H1 (cell line): ENCODE measurements around the gene C17orf113.

ENCODE experiments used
- CHD1 ChIP-seq: IDR thresholded peaks from 2 replicates; pipeline ENCODE4 v1.6.1; 2012; ENCODE audit warnings: low read depth, low read length, improper control_type of control experiment
- EZH2 ChIP-seq: fragments of 200-600 bp; sonication (generic); IDR thresholded peaks from 2 replicates; pipeline ENCODE4 v1.7.1; 2012; ENCODE audit warnings: low read depth, mild to moderate bottlenecking, moderate library complexity, low read length, inconsistent platforms; ENCODE audit not compliant: severe bottlenecking
- GABPA ChIP-seq: IDR thresholded peaks from 2 replicates; pipeline ENCODE4 v1.6.1; 2011; ENCODE audit warnings: mild to moderate bottlenecking, low read length, moderate library complexity, borderline replicate concordance; ENCODE audit not compliant: insufficient read depth
- MAX ChIP-seq: IDR thresholded peaks from 2 replicates; pipeline ENCODE4 v1.6.1; 2012; ENCODE audit warnings: inconsistent platforms
- TAF1 ChIP-seq: IDR thresholded peaks from 2 replicates; pipeline ENCODE4 v1.6.1; 2011; ENCODE audit warnings: mild to moderate bottlenecking, low read depth, low read length
- TBP ChIP-seq: IDR thresholded peaks from 2 replicates; pipeline ENCODE4 v1.6.1; 2011; ENCODE audit warnings: low read depth, low read length, improper control_type of control experiment
- ZNF274 ChIP-seq: IDR thresholded peaks from 2 replicates; pipeline ENCODE4 v1.7.0; 2012; ENCODE audit warnings: low read length, borderline replicate concordance; ENCODE audit errors: extremely low read depth
- TF ChIP-seq, protein P1 (sequence below), 3 experiments: IDR thresholded peaks; 1 replicate in 2 of 3; 2 replicates in 1 of 3; pipeline versions ENCODE4 v1.5.1 to v1.6.1; 2011; ENCODE audit warnings: low read length in 3 of 3, mild to moderate bottlenecking in 3 of 3, inconsistent platforms in 2 of 3, low read depth in 1 of 3, moderate library complexity in 1 of 3; ENCODE audit not compliant: insufficient read depth in 1 of 3; ENCODE audit errors: control extremely low read depth in 1 of 3

- TF ChIP-seq TBP (no peak), TAF1 (no peak), GABPA (no peak), EZH2 (no peak), ZNF274 (no peak), CHD1 (no peak), MAX (no peak)
- TF ChIP-seq, protein P1, sequence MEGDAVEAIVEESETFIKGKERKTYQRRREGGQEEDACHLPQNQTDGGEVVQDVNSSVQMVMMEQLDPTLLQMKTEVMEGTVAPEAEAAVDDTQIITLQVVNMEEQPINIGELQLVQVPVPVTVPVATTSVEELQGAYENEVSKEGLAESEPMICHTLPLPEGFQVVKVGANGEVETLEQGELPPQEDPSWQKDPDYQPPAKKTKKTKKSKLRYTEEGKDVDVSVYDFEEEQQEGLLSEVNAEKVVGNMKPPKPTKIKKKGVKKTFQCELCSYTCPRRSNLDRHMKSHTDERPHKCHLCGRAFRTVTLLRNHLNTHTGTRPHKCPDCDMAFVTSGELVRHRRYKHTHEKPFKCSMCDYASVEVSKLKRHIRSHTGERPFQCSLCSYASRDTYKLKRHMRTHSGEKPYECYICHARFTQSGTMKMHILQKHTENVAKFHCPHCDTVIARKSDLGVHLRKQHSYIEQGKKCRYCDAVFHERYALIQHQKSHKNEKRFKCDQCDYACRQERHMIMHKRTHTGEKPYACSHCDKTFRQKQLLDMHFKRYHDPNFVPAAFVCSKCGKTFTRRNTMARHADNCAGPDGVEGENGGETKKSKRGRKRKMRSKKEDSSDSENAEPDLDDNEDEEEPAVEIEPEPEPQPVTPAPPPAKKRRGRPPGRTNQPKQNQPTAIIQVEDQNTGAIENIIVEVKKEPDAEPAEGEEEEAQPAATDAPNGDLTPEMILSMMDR (IDR thresholded peaks at IDR 0.05; ENCODE audit: control extremely low read depth in 1 of 3, insufficient read depth in 1 of 3, low read depth in 1 of 3, low read length in 3 of 3) = no peak
These were observed 22.9 kb downstream of the C17orf113 start for GRCh38 chr17:42027590-42027889.
